WTC11 (cell line): Measurements from ENCODE around the gene MBTPS2. TPM values are rescaled to one million over a fixed set of nuclear protein-coding genes. Genes with fewer than 3 reads are reported as not detected.

Experiments
- ATAC-seq: fragments of 200-7000 bp; cut with Tn5 transposase; 2 replicates; pipeline ENCODE4 v1.10.0; 2021; ENCODE audit warnings: mild to moderate bottlenecking, moderate library complexity
- CTCF ChIA-PET: fragments of 300-600 bp; sonication (Branson Sonifier 250); formaldehyde crosslinking; loops from one replicate; lab custom pipeline; 2021; ENCODE audit warnings: antibody characterized with exemption; lab: Charles Lee
- POLR2A ChIA-PET: fragments of 350-600 bp; sonication (Branson Sonifier 250); formaldehyde crosslinking; loops from one replicate; lab custom pipeline; 2021; ENCODE audit warnings: antibody characterized with exemption; lab: Charles Lee
- DNase-seq: peaks from one replicate; pipeline ENCODE4 v3.0.0; 2021; ENCODE audit warnings: low spot score
- H3K27ac Mint-ChIP-seq: 2 replicates; pipeline ENCODE4 v1.8.0; 2021; ENCODE audit warnings: mixed read lengths
- H3K27me3 Mint-ChIP-seq: 2 replicates; pipeline ENCODE4 v1.8.0; 2021; ENCODE audit warnings: low read depth, mild to moderate bottlenecking, moderate library complexity, mixed read lengths
- H3K36me3 Mint-ChIP-seq: 2 replicates; pipeline ENCODE4 v1.8.0; 2021; ENCODE audit warnings: mixed read lengths
- H3K4me1 Mint-ChIP-seq: 2 replicates; pipeline ENCODE4 v1.8.0; 2022; ENCODE audit warnings: mixed read lengths
- H3K4me3 Mint-ChIP-seq: 2 replicates; pipeline ENCODE4 v1.8.0; 2021; ENCODE audit warnings: mild to moderate bottlenecking, moderate library complexity, mixed read lengths
- H3K9me3 Mint-ChIP-seq: 2 replicates; pipeline ENCODE4 v1.8.0; 2021; ENCODE audit warnings: mixed read lengths
- AR ChIP-seq: fragments of 250-450 bp; sonication (Bioruptor Pico); IDR thresholded peaks from 2 replicates; pipeline ENCODE4 v1.9.0; 2021; ENCODE audit warnings: mild to moderate bottlenecking
- ATF2 ChIP-seq: sonication (generic); formaldehyde crosslinking; IDR thresholded peaks from 2 replicates; pipeline ENCODE4 v1.8.1; 2022; ENCODE audit warnings: low read depth, missing genetic modification reagents, borderline replicate concordance
- ATF3 ChIP-seq: sonication (generic); formaldehyde crosslinking; conservative IDR thresholded peaks from 2 replicates; pipeline ENCODE4 v1.8.1; 2022; ENCODE audit warnings: mild to moderate bottlenecking, missing genetic modification reagents
- CDX4 ChIP-seq: fragments of 250-450 bp; sonication (Bioruptor Pico); IDR thresholded peaks from 2 replicates; pipeline ENCODE4 v1.9.0; 2021; ENCODE audit warnings: moderate library complexity, mild to moderate bottlenecking, inconsistent platforms, borderline replicate concordance
- CTCF ChIP-seq: fragments of 200-600 bp; IDR thresholded peaks from 2 replicates; pipeline ENCODE4 v1.8.0; 2022; ENCODE audit warnings: antibody characterized with exemption
- ELF4 ChIP-seq: sonication (generic); formaldehyde crosslinking; IDR thresholded peaks from 2 replicates; pipeline ENCODE4 v1.8.1; 2022; ENCODE audit warnings: low read depth, mild to moderate bottlenecking, moderate library complexity, missing genetic modification reagents
- ERG ChIP-seq: fragments of 250-450 bp; sonication (Bioruptor Pico); IDR thresholded peaks from 2 replicates; pipeline ENCODE4 v1.8.0; 2021; ENCODE audit warnings: mild to moderate bottlenecking
- ESRRA ChIP-seq: sonication (generic); formaldehyde crosslinking; IDR thresholded peaks from 2 replicates; pipeline ENCODE4 v1.8.1; 2022; ENCODE audit warnings: mild to moderate bottlenecking, missing genetic modification reagents, borderline replicate concordance
- FOXK1 ChIP-seq: sonication (generic); formaldehyde crosslinking; IDR thresholded peaks from 2 replicates; pipeline ENCODE4 v1.8.0; 2022; ENCODE audit warnings: mild to moderate bottlenecking, moderate library complexity, missing genetic modification reagents
- FOXP4 ChIP-seq: sonication (generic); formaldehyde crosslinking; IDR thresholded peaks from 2 replicates; pipeline ENCODE4 v1.8.0; 2022; ENCODE audit warnings: mild to moderate bottlenecking, missing genetic modification reagents
- GTF2I ChIP-seq: fragments of 250-450 bp; sonication (Bioruptor Pico); conservative IDR thresholded peaks from 2 replicates; pipeline ENCODE4 v1.4.0; 2021; ENCODE audit warnings: mild to moderate bottlenecking
- SMAD4 ChIP-seq: sonication (generic); formaldehyde crosslinking; IDR thresholded peaks from 2 replicates; pipeline ENCODE4 v1.8.0; 2022; ENCODE audit warnings: mild to moderate bottlenecking, missing genetic modification reagents
- STAT6 ChIP-seq: sonication (generic); formaldehyde crosslinking; conservative IDR thresholded peaks from 2 replicates; pipeline ENCODE4 v1.8.1; 2023; ENCODE audit warnings: mild to moderate bottlenecking, low read depth, missing genetic modification reagents, moderate library complexity
- TEAD4 ChIP-seq: sonication (generic); formaldehyde crosslinking; IDR thresholded peaks from 2 replicates; pipeline ENCODE4 v1.8.0; 2022; ENCODE audit warnings: mild to moderate bottlenecking, missing genetic modification reagents
- ZBTB21 ChIP-seq: sonication (generic); formaldehyde crosslinking; IDR thresholded peaks from 2 replicates; pipeline ENCODE4 v1.8.1; 2023; ENCODE audit warnings: mild to moderate bottlenecking, missing genetic modification reagents, borderline replicate concordance
- ZNF219 ChIP-seq: sonication (generic); formaldehyde crosslinking; IDR thresholded peaks from 2 replicates; pipeline ENCODE4 v1.8.0; 2023; ENCODE audit warnings: missing genetic modification reagents, mild to moderate bottlenecking, borderline replicate concordance
- total RNA-seq: library from RNA; stranded (reverse); gene quantifications from 3 replicates; pipeline ENCODE4 v1.2.3, GENCODE V29; 2021

The MBTPS2 gene
- total RNA-seq, 1 experiment from 2014 or later: 9.1 TPM

- TF ChIP-seq CTCF: no peak
- TF ChIP-seq GTF2I (CRISPR knock-in tag): no peak
- no peak for TF ChIP-seq ATF3
These were observed 17.1 kb downstream of the MBTPS2 start (continued) for GRCh38 chrX:21856504-21856903.

GRCh38 chrX:21863241-21863640 is 23.8 kb downstream of the MBTPS2 start:
- no peaks in the 10 kb centered on the region for H3K9me3 Mint-ChIP-seq
- CTCF ChIA-PET: no interaction called here
- no peak overlapping the region for H3K27ac Mint-ChIP-seq

More at GRCh38 chrX:21863241-21863640, 23.8 kb downstream of the MBTPS2 start:
- Mint-ChIP-seq H3K27me3 (no peaks in the 10 kb centered on the region), H3K4me1 (peaks cover 4% of the 10 kb centered on the region; the same call in 1 of the 2 replicates), H3K4me3 (no peak overlapping the region), H3K36me3 (no peaks in the 10 kb centered on the region)
- DNase-seq: no peak
- POLR2A ChIA-PET: no interaction called here
- ATAC-seq: no peak
- TF ChIP-seq AR (CRISPR knock-in tag) (no peak), ATF2 (CRISPR knock-in tag) (no peak), CDX4 (CRISPR knock-in tag) (no peak), SMAD4 (CRISPR knock-in tag) (no peak), CTCF (no peak), TEAD4 (no peak), ERG (no peak), ELF4 (no peak), ESRRA (CRISPR knock-in tag) (no peak), ZNF219 (no peak), ZBTB21 (CRISPR knock-in tag) (no peak), FOXP4 (CRISPR knock-in tag) (no peak), STAT6 (CRISPR knock-in tag) (no peak), FOXK1 (no peak)
